Activated CD4-positive, CD25-positive, alpha-beta regulatory T cell treated with anti-CD3 and anti-CD28 coated beads, Interleukin-2, amount 50 U/mL, for 16 hours (primary cell): ENCODE data around the gene FAM221B.
A peak's percentile ranks its signal among the peaks of the same experiment; 100 is the strongest.

Source experiments
- DNase-seq: peaks from one replicate; pipeline ENCODE4 v3.0.0-alpha.2; 2020; ENCODE audit warnings: low read depth, low spot score

FAM221B gene

GRCh38 chr9:35820076-35820475 is 8.5 kb downstream of the FAM221B start:
- no peak for DNase-seq

DNA sequence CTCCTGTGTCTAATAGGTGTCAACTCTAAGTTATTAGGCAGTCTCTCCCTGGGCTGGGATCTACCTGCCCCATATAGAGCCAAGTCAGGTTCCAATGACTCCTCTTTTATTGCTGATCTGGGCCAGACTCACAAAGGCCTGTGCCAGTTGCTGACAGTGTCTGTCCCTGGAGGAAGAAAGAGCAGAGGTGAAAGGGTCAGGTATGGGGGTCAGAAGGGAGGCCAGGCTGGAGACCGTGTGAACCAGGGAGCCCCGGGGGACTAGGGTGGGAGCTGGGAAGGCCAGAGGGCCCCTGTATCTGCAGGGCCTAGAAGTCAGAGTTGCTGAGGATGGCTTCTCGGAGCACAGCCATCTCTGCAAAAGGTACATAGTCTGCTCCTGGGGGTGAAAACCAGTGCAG is 10.2 kb downstream of the FAM221B start:
- DNase-seq: no peak

- DNase-seq: no peak
These were observed 11.8 kb downstream of the FAM221B start for GRCh38 chr9:35816708-35817107.

- DNase-seq: peak; percentile 93
These were observed 13.5 kb downstream of the FAM221B start, which contains the start of gene HINT2 for GRCh38 chr9:35814841-35815543. HINT2 (minus strand) TSS chr9:35815042; CDS start chr9:35814979, 63 bp downstream.

DNA sequence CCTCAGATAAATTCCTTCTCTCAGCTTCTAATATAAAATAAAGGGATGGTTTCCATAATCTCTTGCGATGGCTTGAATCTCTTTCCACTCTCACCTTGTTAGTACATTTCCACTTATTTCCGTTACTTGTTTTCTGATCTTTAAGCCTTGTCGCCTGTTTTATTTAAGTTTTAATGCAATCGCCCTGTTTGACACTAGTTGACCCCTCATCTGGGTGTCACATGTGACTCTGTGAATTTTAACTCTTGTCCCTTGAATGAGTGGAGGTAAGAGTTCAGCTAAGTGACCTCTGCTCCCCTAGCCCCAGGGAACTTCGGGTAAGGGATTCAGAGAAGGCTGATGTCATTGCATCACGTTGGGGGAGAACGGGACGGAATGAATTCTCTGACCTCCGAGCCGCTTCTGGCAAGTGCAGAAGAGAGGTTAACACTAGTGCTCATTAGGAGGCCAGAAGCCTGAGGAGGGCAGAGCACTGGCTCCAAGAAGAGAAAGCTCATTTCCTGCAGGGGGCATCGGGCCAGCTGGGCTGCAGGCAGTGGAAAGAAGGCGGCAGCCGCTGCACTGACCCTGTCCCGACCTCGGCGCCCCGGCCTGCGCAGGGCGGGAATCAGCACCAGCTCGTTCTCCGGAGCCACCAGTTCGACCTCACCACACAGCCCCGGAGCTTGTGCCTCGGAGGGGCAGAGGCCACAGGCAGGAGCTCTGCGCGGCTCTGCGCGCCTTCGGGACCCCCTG is 14.3 kb downstream of the FAM221B start:
- DNase-seq: no peak

- no peak for DNase-seq
These were observed 15.0 kb downstream of the FAM221B start for GRCh38 chr9:35813434-35814105.

GRCh38 chr9:35812025-35812602 is 16.4 kb downstream of the FAM221B start, which contains the start of gene SPAG8:
SPAG8 (minus strand) TSS chr9:35812262; CDS start chr9:35812147, 115 bp downstream.
- DNase-seq: peak; percentile 88

DNA sequence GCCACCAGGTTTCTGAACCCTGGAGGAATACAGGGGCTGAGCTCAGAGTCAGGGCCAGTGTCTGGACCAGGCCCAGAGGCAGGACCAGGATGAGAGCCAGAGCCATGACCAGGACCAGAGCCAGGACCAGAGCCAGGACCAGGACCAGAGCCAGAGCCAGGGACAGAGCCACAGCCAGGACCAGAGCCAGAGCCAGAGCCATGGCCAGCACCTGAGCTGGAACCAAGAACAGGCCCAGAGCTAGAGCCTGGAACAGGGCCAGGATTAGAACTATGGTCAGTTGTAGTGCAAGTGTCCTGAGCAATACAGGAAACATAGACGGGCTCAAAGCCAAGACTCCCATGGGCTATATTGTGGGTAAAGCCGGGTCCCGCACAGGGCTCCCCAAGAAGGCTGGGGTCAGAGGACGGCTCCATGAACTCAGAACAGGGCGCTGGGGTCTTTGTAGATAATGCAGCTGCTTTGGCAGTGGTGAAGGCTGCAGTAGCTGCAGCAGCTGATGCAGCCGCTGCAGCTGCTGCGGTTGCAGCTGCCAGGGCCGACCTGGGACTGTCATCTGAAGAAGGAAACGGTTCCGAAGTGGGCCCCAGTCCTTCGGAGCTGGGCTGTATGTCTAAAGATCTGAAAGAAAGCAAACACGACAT is 17.0 kb downstream of the FAM221B start:
- DNase-seq: no peak

DNA sequence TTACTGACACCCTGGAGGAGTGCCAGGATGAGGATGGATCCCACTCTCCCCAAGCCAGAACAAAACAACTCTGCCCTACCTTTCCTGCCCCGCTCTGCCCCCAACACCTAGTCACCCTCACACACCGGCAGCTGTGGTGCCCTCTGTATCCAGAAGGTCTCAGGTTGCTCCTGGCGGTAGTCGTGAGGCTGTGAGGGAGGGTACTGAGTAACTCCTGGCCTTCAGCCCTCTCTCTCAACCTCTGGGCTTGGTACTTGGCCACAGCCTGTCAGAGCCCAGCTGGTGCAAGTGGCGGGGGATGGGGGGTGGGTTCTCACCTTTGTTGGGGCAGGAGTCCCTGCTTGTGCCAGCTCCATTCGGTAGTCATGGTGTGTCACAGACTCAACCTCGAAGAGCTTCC is 18.4 kb downstream of the FAM221B start:
- DNase-seq: no peak

- no peak for DNase-seq
These were observed 20.1 kb downstream of the FAM221B start for GRCh38 chr9:35808433-35808832.

GRCh38 chr9:35806101-35806500 is 22.4 kb downstream of the FAM221B start:
- no peak for DNase-seq

GRCh38 chr9:35801328-35802128 is 27.0 kb downstream of the FAM221B start:
- DNase-seq: no peak

DNA sequence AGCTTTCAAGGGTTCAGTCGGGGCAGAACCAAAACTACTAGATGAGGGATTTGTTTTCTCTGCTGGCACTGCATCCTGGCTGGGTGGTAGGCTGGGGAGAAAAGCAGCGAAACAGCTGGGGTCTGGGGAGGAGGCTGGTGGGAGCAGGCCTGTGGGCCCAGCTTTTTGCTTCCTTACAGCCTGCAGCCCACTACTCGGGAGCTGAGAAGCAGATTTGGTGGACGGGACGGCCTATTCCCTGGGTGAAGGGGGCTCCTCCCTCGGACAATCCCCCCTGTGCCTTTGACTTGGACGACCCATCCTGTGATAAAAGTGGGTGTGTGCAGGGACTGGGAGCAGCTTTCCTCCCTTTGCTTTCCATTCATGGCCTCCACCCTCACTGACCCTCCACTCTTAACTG is 28.0 kb downstream of the FAM221B start:
- DNase-seq: no peak

DNA sequence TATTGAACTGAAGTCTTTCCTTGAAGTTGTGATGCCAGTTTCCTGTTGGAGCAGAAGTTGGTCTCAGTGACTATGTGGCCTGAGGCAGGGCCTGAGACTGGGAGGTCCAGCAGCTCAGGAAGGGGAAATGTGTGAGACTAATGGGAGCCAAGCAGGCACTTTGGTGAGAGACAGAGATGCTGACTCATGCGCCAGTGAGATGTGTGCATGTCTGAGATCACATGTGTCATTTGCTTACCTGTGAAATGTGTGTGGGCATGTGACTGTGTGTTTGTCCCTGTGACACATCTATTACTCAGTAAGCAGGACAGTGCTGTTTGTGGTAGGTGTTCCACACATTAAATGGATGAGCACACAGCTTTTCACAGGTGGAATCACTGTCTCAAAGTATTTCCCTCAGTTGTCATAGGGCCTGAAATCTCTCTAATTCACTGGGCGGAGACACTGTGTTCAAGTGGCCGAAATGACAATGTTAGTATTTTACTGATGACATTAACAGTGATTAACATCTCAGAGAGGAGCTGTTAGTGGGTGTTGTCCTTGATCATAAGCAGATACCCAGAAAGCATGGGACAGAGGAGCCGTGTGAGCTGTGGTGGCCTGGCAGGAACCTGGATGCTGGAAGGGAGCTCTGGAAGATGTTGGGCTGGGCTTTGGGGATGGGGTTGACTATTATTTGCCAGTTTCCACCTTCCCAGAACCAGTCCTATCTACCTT is 29.7 kb downstream of the FAM221B start:
- no peak for DNase-seq

DNA sequence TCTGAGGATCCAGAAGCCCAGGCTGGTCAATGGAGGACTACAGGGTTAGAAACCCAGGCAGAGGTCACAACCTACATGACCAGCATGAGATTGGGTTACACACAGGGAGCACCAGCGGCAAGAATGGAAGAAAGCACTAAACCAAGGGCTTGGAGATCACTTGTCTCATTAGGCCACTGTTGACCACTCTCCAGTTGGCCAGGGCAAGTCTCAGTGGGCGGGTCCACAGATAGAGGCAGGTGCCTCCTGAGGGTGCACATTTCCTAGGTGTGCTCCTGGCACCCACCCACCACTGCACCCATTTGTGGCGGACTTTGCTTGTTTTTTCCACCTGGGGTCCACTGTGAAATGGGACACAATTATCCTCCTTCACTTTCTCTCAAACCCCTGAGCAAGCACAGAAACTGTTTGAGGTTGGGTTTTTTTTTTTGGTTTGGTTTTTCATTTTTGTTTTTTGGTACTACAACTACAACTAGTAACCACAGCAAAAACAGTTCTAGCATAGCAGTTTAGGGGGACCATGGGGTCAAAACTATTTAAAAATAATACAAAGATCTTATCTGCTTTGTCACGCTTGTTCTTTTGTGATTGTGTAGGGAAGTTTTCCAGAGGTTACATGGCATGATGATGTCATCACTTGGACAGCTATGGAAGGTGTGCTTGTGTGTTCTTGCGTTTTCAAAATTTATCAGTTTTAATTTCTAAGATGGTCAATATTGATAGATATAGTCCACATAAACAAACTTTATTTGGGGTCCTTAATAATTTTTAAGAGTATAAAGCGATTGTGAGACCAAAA is 31.0 kb downstream of the FAM221B start:
- no peak for DNase-seq

DNA sequence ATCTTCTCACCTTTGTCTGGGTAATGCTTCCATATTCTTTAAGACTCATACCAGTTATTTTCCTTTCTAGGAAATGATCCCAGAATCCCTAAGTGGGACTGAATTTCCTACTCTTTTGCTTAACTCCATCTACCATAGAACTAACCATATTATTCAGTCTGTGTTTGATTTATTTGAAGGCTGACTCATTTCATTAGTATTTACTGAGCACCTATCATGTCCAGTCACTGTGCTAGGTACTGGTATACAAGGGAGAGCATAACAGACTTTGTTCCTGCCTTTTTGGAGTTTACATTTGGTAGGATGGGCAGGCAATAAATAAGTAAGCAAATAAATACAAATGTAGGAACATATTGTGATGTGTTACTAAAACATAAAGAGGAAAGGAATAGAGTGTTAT is 32.8 kb downstream of the FAM221B start:
- no peak for DNase-seq

DNA sequence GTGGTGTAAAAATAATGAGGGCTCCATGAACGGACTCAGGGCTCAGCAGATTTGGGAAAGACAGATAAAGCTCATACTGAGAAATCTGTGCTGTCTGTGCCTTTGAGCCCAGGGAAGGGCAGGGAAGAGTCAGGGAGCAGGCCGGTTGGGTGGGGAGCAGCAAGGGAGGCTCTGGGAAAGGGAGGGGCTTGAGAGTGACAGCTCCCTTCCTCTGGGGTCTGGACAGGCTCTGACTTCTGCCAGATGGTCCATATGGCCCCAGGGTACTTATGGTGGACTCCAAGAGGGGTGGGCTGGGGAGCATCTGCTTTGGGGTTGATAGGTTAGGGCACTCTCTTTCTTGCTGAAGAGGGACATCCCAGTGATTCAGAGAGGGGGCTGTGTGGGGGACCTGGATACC is 35.1 kb downstream of the FAM221B start:
- DNase-seq: no peak

GRCh38 chr9:35792826-35793225 is 35.7 kb downstream of the FAM221B start:
- no peak for DNase-seq
